Stimulated activated CD8-positive, alpha-beta memory T cell treated with anti-CD3 and anti-CD28 coated beads, Interleukin-15, amount 100 ng/mL, for 1 hour (primary cell): ENCODE results near the gene FOXP1.

Experiments
- DNase-seq: peaks from one replicate; pipeline ENCODE4 v3.0.0-alpha.2; 2020; ENCODE audit warnings: low read depth

The FOXP1 gene

GRCh38 chr3:71583566-71584393 lies at the start of gene FOXP1:
TSS of gene FOXP1 (minus strand) at chr3:71583728. CDS start at chr3:71198381, 385,347 bp downstream.
- DNase-seq = peak; percentile 21

DNA sequence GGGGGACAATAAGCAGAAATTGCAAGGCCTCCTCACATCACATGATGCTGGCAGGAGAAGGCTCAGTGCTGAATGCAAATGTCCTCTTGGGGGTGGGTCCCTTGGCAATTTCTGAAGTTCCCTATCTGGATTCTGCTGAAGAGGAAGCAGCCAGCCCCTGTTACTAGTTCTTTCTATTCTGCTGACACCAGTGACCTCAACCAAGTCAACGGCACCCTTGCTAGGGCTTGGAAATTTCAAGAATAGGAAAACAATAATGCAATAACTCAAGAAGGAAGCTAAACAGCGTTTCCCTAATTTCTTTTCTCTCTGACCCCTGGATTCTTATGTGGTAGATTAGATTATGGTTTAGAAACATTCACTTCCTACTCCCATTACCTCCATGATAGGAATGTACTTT lies 46.2 kb upstream of the FOXP1 start:
- DNase-seq = no peak

DNA sequence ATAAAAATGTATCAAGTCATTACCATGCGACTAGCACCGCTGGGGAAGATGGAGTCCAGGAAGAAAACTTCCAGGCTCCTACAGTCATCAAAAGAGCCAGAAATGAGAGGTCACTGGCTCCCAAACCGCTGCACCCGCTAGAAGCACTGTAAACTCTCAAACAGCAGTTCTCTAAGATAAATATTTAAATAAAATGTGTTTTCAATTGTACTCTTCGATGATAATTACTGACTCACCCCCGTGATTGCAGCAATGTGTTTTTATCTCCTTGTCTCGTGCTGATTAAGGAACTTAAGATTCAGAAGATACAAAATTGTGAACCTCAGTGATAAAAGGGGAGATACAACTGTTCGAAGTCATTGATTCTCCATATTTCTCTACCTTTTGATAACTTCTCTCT lies 45.8 kb upstream of the FOXP1 start:
- DNase-seq = no peak

- no peak for DNase-seq
These were observed 45.0 kb upstream of the FOXP1 start for GRCh38 chr3:71628522-71628921.

DNA sequence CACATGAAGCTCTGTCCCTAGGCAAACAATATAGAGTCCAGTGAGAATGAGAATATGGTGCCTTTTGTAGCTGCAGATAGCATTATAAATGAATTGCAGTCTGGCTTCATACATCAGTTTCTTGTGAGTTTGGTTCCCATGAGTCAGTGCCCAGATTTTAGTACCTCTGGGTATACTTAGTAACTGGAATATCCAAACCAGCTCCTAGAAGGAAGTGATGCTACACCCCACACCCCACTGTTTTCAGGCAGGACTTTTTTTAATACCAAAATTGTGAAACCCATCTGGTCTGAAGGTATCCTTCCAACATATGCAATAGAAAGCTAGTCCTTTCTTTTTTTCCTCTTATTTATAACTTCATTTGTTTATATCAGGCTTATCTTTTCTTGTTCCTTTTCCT lies 42.1 kb upstream of the FOXP1 start:
- DNase-seq = no peak

GRCh38 chr3:71621825-71622537 lies 38.5 kb upstream of the FOXP1 start:
- DNase-seq = no peak

DNA sequence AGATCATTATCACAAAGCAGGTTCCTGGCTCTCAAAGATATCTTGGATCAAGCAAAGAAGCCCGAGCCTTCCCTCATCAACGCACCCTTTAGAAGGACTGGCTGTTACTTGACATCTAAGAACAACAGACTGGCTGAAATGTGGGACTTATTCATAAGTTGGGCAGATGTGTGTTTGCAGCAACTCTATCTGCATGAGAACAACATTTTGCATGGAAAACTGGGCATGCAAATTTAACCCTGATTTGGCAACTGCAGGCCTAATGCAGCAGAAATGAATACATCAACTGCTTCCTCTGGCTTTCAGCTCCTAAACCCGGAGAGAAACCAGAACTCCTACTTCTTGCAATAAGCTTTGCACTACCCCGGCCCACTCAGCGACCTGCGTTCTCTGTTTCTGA lies 35.0 kb upstream of the FOXP1 start:
- DNase-seq = no peak

- DNase-seq = no peak
These were observed 33.1 kb upstream of the FOXP1 start for GRCh38 chr3:71616571-71617021.

GRCh38 chr3:71614869-71615268 lies 31.3 kb upstream of the FOXP1 start:
- no peak for DNase-seq

- no peak for DNase-seq
These were observed 30.9 kb upstream of the FOXP1 start for GRCh38 chr3:71614426-71614825.

DNA sequence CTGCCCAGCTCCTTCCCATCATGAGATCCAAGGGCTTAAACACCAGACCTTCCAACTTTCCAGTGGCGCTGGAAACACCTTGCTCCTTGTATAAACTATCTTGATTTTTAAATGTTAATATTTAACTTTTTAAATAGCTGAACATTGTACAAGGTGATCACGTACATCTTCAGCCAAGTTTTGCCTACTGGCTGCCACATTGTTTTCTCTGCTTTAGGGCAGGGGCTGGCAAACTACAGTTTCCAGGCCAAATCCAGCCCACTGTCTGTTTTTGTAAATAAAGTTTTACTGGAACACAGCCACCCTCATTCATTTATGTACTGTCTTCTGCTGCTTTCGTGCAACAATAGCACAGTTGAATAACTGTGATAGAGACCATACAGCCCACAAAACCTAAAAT lies 27.6 kb upstream of the FOXP1 start:
- DNase-seq = no peak

DNA sequence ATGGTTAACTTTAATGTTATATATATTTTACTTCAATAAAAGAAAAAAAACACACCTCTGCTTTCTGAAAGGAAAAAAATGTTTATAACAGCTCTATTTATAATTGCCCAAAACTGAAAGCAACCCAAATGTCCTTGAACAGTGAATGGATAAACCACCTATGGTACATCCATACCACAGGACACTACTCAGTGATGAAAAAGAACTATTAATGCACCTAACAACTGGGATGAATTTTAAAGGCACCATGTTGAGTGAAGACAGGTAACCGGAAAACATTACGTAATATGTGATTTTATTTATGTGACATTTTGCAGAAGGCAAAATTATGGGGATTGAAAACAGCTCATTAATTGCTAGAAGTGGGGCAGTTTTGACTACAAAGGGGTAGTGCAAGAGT lies 23.8 kb upstream of the FOXP1 start:
- DNase-seq = no peak

DNA sequence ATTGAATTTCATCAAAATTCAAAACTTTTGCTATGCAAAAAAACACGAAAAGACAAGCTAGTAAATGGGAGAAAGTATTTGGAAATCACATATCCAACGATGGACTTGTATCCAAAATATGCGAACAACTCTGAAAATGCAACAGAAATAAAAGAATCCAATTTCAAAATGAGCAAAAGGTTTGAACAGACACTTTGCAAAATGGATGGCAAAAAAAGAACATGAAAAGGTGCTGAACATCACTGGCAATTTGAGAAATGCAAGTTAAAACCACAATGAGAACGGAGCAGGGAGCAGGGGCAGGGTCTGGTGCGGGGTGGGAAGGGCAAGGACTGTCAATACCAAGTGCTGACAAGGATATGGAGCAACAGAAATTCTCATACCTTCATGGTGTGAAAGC lies 23.1 kb upstream of the FOXP1 start:
- DNase-seq = no peak

GRCh38 chr3:71602256-71602655 lies 18.7 kb upstream of the FOXP1 start:
- no peak for DNase-seq

- DNase-seq = no peak
These were observed 18.3 kb upstream of the FOXP1 start for GRCh38 chr3:71601811-71602210.

DNA sequence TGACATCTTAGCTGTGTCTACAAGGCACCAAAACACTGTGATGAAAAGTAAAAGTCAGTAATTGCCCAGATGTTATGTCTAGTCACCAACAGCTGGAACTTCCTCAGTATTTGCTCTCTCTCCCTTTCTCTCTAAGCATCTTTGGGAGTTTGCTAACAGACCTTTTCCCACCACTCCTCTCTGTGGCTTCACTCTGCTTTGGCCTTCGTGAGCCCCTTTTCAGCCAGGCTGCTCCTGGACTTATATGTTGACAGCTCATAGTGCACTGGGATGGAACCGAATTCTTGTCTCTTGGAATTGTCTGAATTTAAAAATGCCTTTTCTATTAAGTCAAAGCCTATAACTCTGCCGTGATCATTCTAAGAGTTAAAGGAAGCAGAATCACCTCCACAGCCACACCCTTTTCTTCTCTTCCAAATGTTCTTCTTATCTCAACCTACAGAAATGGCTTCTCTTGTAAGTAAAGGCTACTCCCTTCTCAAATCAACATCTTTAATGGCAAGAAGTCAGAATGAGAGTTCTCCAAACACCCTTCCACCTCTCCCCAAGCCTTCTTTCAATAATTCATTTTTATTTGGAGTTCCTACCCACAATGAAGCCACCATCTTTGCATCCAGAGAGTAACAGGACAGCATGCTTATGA lies 17.2 kb upstream of the FOXP1 start:
- DNase-seq = no peak

- no peak for DNase-seq
These were observed 15.9 kb upstream of the FOXP1 start for GRCh38 chr3:71599416-71599815.

GRCh38 chr3:71598292-71598691 lies 14.8 kb upstream of the FOXP1 start:
- no peak for DNase-seq

DNA sequence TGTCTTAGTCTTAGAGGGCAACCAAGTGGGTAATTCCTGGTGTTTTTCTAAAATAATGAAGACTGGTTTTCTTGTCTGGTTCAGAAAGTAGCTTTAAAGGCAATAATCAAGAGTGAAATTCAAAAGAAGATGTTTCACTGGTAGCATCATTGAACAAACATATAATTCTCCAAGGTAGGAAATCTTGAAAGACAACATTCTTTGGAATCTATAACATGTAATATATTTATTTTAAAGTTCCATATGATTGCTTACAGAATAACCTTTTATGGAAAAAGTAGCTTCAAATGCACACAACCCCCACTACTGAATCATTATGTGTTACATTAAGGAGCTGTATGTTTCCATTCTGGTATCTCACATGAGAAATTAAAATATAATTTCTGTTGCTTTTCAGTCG lies 13.8 kb upstream of the FOXP1 start:
- DNase-seq = no peak

DNA sequence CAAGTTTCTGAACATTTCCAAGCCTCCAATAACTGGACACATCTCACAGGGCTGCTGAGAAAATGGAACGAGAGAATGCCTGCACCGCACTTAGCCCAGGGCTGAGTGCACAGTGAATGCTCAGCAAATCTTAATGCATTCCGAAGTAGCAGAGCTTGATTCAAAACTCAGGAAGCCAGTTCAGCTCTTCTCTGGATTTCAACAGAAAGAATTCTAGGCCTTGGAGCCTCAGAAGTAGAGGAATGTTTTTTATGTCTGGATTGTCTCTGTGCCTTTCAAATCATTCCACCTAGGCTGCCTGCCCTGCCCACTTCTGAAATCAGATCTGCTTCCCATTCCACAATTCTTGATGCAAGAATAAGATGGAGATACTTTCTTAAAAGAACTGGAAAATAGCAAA lies 9.6 kb upstream of the FOXP1 start:
- DNase-seq = no peak

DNA sequence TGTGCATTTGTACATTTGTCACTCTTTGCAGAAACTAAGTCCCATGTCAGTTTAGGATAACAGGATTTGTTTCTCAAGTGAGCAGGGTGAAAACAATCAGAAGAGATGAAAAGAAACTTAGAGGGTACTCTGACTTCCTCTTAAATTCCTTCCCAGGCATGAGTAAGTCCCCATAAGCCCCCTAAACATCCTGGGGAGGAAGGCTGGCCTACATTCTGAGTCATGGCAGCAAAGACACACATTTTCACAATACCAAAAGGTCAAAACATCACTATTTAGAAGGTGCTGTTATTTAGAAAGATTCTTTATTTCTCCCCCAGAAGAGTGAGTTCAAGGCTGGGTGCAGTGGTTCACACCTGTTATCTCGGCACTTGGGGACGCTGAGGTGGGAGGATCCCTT lies 7.6 kb upstream of the FOXP1 start:
- no peak for DNase-seq

- no peak for DNase-seq
These were observed 5.6 kb upstream of the FOXP1 start for GRCh38 chr3:71589132-71589531.

DNA sequence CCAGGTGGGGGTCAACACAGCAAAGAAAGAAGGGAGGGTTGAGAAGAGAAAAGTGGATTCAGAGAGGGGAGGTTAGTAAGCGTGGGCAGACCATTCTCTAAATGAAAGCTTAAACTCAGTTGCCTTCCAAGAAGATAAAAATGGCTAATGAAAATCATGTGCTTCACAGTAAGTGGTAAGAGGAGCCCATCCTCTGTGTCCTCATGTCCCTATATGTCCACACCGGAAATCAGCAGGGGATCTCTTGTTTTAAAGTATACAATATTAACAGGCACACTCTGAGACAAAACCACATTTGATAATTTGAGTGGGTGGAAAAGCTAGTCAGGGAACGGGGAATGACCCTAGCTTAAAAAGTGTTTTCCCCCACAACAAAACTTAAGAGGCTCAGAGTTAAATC lies 4.4 kb upstream of the FOXP1 start:
- DNase-seq = no peak
